NCI-H1048 (cell line): ENCODE data around the gene CRBN.

Experiments used
- DNase-seq: peaks from one replicate; lab custom pipeline; 2025; lab: John Stamatoyannopoulos, UW

The CRBN gene

DNA sequence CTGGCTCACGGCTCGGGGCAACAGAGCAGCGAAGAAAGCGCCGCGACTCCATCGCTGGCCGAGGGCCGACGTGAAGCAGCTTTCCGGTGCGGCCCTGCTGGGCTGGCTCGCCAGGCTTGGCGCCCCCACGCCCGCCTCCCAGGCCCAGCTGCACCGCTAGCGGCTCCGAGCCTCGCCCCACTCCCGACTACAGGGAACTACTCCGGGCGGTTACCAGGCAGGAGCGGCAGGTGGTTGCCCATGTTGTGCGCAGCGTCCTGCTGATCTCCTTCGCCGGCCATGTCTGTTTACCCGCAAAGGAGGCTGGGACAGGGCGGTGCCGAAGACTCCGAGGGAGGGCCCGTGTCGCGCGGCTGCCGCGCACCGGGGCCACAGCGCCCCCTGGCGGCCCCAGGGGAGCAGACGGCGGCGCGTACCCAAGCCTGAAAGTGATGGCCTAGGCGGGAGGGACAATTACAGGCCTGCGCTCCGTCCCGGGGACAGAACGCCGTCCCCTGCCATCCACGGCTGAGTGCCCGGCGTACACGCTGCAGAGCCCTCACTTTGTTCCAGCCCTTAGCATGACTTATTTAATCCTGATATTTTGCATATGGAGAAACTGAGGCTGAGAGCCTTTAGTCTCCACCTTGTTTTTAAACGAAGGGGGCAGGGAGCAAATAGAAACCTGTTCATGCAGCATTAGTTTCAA, at the start of gene CRBN:
TSS of gene CRBN (minus strand) at position 285 of the 688 bp plus-strand sequence. CDS start at position 281, 4 bp downstream.
- DNase-seq: peak; percentile 56

DNA sequence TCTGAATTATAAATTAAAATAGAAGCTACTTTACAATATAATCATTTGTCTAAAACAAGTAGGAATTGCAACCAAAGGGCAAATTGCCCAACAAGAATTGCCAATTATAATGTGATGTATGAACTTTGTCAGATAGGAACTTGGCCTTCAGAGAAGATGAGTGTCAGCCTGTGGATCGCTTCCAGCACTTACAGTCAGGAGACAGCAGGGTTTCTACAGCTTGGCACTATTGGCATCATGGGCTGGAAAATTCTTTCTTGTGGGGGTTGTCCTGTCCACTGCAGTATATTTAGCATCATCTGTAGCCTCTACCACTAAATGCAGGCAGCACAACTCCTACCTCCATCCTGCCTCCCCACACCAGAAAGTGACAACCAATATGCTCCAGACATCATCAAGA, 48.1 kb upstream of the CRBN start:
- DNase-seq: no peak

DNA sequence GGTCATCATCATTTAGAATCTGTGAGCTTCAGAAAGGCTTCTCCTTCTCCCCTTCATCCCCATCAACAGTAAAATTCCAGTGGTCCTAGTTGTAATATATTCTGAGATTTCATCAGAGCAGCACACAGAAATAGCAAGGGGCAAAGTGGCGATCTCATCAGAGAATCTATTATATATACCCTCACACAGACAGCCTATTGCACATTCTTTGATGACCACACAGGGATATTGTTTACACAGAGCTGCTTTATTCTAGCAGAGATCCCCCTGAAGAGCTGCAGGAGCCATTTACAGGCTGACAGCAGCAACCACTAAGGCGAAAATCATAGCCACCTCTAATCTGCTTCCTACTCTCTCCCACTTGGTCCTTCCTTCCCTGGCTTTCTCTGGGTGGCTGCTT, 42.0 kb upstream of the CRBN start:
- no peak for DNase-seq

- DNase-seq: no peak
These were observed 36.9 kb upstream of the CRBN start for GRCh38 chr3:3216401-3216800.

GRCh38 chr3:3212781-3213440, 33.4 kb upstream of the CRBN start:
- no peak for DNase-seq

DNA sequence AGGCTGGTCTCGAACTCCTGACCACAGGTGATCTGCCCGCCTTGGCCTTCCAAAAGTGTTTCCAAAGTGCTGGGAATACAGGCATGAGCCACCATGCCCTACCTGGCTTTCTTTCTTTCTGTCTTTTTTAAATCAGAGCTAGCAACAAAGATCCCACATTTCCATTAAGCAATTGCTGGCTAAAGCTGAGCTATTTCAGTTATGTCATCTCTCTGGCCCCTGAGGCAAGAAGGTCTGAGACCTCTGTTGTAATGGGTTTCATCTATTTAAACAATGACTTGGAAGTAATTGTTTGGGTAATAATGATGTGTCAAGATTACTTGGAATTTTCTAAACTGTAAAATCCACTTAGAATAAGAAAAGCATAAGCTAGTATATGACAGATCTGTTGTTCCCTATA, 30.2 kb upstream of the CRBN start:
- DNase-seq: no peak

GRCh38 chr3:3209057-3209456, 29.6 kb upstream of the CRBN start:
- DNase-seq: no peak

DNA sequence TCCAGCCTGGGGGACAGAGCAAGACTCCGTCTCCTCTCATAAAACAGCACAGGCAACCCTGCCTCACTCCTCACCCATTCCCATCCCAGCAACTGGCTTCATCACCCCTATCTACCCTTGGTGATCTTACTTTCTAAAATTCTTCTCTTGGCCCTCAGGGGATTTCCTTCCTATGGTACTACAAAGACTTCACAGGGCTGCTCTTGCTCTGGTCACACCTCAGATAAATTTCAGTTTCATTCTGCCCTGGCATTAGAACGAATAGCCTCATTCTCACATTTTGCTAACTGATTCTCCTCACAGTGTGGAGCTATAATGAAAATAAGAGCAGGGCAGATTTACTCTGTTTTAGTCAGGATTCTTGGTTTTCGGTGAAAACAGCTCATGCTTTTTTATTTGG, 22.1 kb upstream of the CRBN start:
- no peak for DNase-seq

DNA sequence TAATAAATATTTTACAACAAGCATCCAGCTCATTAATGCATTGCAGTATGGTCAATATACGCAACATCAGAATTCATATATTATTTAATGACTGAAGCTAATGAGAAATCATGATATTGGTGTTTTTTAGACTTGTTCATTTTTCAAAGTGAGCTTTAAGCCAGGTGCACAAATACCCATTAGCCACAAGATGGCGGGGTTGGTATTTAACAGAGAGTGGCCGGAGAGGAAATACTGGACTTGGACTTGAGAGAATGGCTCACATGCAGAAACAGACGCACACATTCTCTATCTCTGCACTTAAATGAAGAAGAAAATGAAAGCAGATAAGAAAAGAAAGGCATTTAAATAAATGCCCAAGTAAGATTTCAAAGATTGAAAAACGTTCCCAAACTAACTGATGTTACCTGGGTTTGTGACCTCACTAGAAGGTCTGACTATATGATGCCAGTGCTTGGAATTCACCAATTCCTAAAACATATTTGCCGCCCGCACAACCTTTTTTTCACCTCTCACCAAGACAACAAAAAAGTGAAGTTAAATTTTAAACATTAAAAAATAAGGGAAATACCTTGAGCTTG, 21.2 kb upstream of the CRBN start:
- DNase-seq: peak; percentile 11

- no peak for DNase-seq
These were observed 19.8 kb upstream of the CRBN start for GRCh38 chr3:3199306-3199705.

GRCh38 chr3:3196148-3196861, 16.8 kb upstream of the CRBN start:
- no peak for DNase-seq

- no peak for DNase-seq
These were observed 15.4 kb upstream of the CRBN start for GRCh38 chr3:3194861-3195260.

- DNase-seq: no peak
These were observed 12.8 kb upstream of the CRBN start for GRCh38 chr3:3192286-3192675.

DNA sequence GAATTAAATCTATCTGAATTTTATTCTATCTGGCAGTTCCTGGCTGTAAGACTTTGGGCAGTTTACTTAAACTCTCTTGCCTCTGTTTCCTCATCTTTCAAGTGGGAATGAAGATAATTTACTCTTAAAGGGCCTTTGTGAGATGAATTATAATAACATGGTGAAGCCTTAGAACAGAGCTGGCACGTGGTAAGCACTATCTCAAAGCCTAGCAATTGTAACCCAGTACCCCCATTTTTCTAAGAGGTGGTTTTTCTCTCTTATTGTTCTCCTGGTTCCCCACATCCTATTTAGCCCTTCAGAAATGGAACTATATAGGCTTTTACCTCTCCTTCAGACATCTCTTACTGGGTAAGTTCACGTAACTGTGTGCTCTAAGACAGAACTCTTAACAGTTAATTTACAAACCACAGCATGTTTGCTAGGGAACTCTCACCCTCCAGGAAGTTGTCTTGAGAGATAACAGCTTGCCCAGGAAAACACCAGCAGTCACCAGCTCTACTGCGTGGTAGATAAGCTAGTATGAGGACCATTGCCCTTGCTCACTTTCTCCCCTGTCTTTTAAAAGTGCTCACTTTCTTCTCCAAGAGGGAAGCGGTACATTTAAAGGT, 12.3 kb upstream of the CRBN start:
- DNase-seq: no peak

DNA sequence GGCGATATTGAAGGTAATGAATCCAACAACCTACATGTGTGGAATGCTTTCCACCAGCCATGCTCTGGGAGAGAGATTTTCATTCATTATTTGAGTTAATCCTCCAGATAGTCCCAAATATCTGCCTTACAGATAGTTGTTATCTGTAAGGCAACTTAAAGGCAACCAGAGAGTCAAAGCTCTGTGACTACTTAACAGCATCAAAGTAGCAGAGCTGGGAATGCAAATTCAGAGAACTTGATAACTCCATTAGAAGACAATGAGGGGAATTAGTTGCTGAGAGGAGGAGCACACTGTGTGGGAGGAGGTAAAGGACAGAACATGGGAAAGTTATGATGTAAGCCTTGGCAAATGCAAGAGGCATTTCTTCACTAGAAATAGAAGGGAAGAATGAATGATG, 10.5 kb upstream of the CRBN start:
- no peak for DNase-seq

DNA sequence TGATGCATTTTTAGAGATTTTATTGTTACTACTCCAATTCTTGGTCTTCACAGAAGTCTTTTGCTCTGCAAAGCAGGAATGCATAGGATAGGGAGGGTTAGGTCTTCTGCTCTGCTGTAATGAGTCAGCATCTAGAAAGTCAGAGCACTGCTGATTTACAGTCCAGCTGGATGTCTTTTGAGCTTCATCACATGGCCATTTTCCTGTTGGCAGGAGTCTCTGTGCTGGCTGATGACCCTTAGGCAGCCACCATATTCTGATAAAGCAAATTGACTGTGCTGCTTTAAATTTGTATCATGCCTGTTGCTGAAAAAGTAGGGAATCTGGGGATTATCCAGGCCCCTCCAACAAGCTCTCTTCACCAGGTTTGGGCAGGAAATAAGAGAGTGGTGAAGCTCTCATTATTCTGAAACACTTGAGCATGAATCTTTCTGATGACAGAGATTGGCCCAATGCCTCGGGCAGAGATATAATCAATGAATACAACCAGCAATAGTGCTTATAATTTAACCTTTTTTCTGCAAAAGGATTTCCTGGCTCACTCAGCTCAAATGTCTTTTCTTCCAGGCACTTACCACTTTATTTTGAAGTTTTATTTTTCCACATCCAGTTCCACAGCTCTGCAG, 9.7 kb upstream of the CRBN start:
- DNase-seq: no peak

DNA sequence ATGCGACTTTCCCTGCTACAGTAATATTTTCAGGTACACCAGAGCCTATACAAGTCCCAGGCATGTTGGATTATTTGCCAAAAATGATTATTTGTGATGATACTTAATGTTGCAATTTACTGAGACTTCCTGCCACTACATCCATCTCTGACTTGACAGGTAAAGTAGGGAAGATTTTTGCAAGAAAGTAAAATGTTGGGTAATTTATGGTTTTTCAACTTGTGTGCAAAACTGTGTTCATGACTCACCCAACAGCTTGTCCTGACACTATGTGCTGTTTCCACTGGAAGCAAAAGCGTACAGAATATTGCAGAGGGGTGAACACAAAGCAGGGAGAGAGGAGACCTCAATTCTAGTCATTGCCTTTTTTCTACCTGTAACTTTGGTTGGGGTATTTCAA, 5.4 kb upstream of the CRBN start:
- no peak for DNase-seq

- DNase-seq: no peak
These were observed 965 bp upstream of the CRBN start for GRCh38 chr3:3180456-3180855.

DNA sequence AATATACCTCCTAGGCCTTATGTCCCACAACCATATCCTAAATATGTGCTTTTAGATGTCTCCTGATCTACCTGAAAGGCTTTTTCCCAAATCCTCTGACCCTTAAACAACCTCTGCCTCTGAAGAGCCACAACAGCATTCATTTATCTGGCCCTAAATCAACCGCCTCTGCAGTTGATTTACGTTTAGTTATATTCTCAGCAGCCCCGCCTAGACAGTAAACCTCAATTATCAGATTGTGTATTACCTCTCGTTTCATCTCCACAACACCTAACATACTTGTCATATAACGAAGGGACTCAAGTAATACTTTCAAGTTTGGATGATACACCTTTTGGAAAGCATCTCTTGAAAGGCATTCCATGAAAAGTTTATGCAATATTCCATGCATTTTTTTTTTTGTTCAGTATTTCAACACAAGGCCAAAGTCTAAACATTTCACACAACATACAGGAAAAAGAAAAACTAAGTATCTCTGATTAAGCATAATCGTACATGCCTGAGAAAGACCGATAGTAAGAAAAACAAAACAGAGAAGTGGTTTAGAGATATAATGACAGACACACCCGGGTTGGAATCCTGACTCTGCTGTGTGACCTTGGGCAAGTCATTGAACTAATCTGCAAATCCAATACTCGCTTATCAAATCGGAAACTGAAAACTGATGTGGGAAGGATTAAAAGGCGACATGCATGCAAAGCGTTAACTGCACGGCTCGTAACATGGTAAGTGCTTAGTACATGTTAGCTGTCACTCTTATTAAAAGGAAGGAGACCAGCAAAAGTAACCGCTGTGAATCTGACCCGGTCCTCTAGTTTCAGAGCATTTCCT, 778 bp downstream of the CRBN start:
- no peak for DNase-seq

GRCh38 chr3:3177861-3178497, 1.5 kb downstream of the CRBN start:
- DNase-seq: no peak

DNA sequence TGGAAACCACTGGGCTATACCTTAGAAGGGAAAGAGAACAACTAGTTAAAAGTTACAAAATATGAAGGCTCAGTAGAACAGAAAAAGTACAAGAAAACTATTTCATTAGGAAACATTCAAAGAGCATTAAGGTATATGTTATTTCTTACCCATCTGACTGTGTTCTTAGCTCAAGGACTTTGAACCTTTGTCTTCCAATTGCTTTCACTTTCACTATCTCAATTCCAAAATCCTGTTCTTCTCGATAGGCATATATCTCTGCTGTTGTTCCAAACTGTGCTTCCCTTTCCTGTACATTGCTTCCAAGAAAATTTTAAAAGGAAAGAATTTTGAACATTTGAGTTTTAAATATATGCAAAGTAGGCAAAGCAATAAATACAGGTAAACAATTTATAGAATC, 6.9 kb downstream of the CRBN start:
- no peak for DNase-seq
